GM12878 (cell line): ENCODE data around the gene PALLD. TPM values are rescaled to one million over a fixed set of nuclear protein-coding genes. Genes with fewer than 3 reads are reported as not detected.

ENCODE experiments used
- ATAC-seq: fragments of 200-7000 bp; cut with Tn5 transposase; 3 replicates; pipeline ENCODE4 v1.9.1; 2020; ENCODE audit warnings: mild to moderate bottlenecking, moderate library complexity
- BruUV-seq: library from RNA; stranded (reverse); fragments of 400-500 nt; replicated peaks from 2 replicates; lab custom pipeline; 2021; lab: Mats Ljungman, UMichigan
- CTCF ChIA-PET: fragments of 300-600 bp; sonication (Branson Sonifier 250); formaldehyde crosslinking; extraction: SDS; loops from one replicate; lab custom pipeline; 2021; ENCODE audit warnings: inconsistent platforms; lab: Yijun Ruan, JAX
- POLR2A ChIA-PET: fragments of 350-600 bp; formaldehyde crosslinking; extraction: SDS; loops from one replicate; lab custom pipeline; 2021; ENCODE audit warnings: inconsistent platforms; lab: Charles Lee
- RAD21 ChIA-PET: fragments of 300-600 bp; sonication (Branson Sonifier 250); formaldehyde crosslinking; loops from one replicate; lab custom pipeline; 2023; ENCODE audit warnings: antibody characterized with exemption; ENCODE audit not compliant: unreplicated experiment; lab: Charles Lee
- SMC1A ChIA-PET: fragments of 300-600 bp; sonication (Branson Sonifier 250); formaldehyde crosslinking; loops from one replicate; lab custom pipeline; 2023; ENCODE audit not compliant: unreplicated experiment, uncharacterized antibody; lab: Charles Lee
- DNase-seq: peaks from one replicate; pipeline ENCODE4 v3.0.0-alpha.2; 2011; ENCODE audit warnings: low read depth, low spot score
- FAIRE-seq: peaks from 3 replicates; lab custom pipeline; 2011; peaks lifted over from hg19 to GRCh38; lab: Jason Lieb, UNC
- H2AFZ ChIP-seq: 2 replicates; pipeline ENCODE4 v1.6.0; 2011; ENCODE audit warnings: low read depth, low read length, control low read depth; ENCODE audit not compliant: control insufficient read depth
- H3K27ac ChIP-seq: 2 replicates; pipeline ENCODE4 v1.5.1; 2011; ENCODE audit warnings: control low read depth; ENCODE audit not compliant: control insufficient read depth, insufficient read depth
- H3K27me3 ChIP-seq, 2 experiments: replicated peaks in 1 of 2; 2 replicates each; pipeline versions ENCODE4 v1.6.0 to v1.6.1; 2011; ENCODE audit warnings: low read length in 1 of 2; ENCODE audit not compliant: control insufficient read depth in 2 of 2, insufficient read depth in 2 of 2
- H3K36me3 ChIP-seq, 2 experiments: 2 replicates each; pipeline ENCODE4 v1.5.1; 2011; ENCODE audit warnings: low read length in 1 of 2; ENCODE audit not compliant: control insufficient read depth in 2 of 2, insufficient read depth in 2 of 2
- H3K4me1 ChIP-seq: 2 replicates; pipeline ENCODE4 v1.6.1; 2011; ENCODE audit warnings: mild to moderate bottlenecking, low read length, moderate library complexity, mixed read lengths; ENCODE audit not compliant: control insufficient read depth, insufficient read depth
- H3K4me2 ChIP-seq: 2 replicates; pipeline ENCODE4 v1.6.0; 2011; ENCODE audit warnings: control low read depth; ENCODE audit not compliant: control insufficient read depth, insufficient read depth
- H3K4me3 ChIP-seq: fragments of 200-600 bp; sonication (generic); 2 replicates; pipeline ENCODE4 v1.5.1; 2016
- H3K79me2 ChIP-seq: 2 replicates; pipeline ENCODE4 v1.6.0; 2011; ENCODE audit warnings: low read length; ENCODE audit not compliant: control insufficient read depth, insufficient read depth
- H3K9ac ChIP-seq: 2 replicates; pipeline ENCODE4 v1.8.0; 2011; ENCODE audit warnings: low read length, control low read depth, mixed read lengths; ENCODE audit not compliant: control insufficient read depth, insufficient read depth
- H3K9me3 ChIP-seq: replicated peaks from 3 replicates; pipeline ENCODE4 v1.5.1; 2011; ENCODE audit warnings: mild to moderate bottlenecking, low read length; ENCODE audit not compliant: control insufficient read depth, insufficient read depth
- H4K20me1 ChIP-seq: 2 replicates; pipeline ENCODE4 v1.6.0; 2011; ENCODE audit not compliant: control insufficient read depth, insufficient read depth
- FOXK2 ChIP-seq: fragments of 450-650 bp; IDR thresholded peaks from 2 replicates; pipeline ENCODE4 v1.6.1; 2017; ENCODE audit warnings: mild to moderate bottlenecking, moderate library complexity
- NR2C2 ChIP-seq: IDR thresholded peaks from 2 replicates; pipeline ENCODE4 v1.6.1; 2011; ENCODE audit warnings: borderline replicate concordance, low read depth; ENCODE audit not compliant: control insufficient read depth, insufficient read length
- NR2F1 ChIP-seq: fragments of 450-650 bp; conservative IDR thresholded peaks from 2 replicates; pipeline ENCODE4 v1.6.1; 2017; ENCODE audit warnings: mild to moderate bottlenecking
- ZNF592 ChIP-seq: fragments of 450-650 bp; IDR thresholded peaks from 2 replicates; pipeline ENCODE4 v1.6.1; 2017; ENCODE audit warnings: mild to moderate bottlenecking, moderate library complexity
- WGBS: methylation state at CpG from one replicate; pipeline ENCODE4 v1.1.6; 2016; ENCODE audit warnings: low lambda C conversion rate; ENCODE audit not compliant: insufficient replicate concordance, insufficient coverage; ENCODE audit errors: missing lambda C conversion rate; 5-methylcytosine and 5-hydroxymethylcytosine counted together
- in situ Hi-C: fragments of 300-500 bp; cut with MboI; formaldehyde crosslinking; loops from 9 replicates; pipeline ENCODE4 v1.14.3; 2018; ENCODE audit warnings: mixed read lengths
- intact Hi-C: fragments of 100-400 bp; cut with micrococcal nuclease; formaldehyde crosslinking; loops from one replicate; pipeline ENCODE4 v1.14.2; 2022; ENCODE audit not compliant: unreplicated experiment
- polyA plus RNA-seq, 11 experiments: library from polyadenylated mRNA; depleted of rRNA in 4 of 11; unstranded in 6 of 11; stranded (reverse) in 5 of 11; fragments of >200 nt; fragmentation: Nextera tagmentation in 4 of 11; fragmentation: Illumina TruSeq in 1 of 11; extraction: Ambion mirVana in 4 of 11; extraction: Trizol in 1 of 11; gene quantifications; 1 replicate in 1 of 11; 2 replicates in 10 of 11; pipeline versions ENCODE4 v1.2.1 to v1.2.3, GENCODE V29; 2011 to 2016; ENCODE audit warnings: inconsistent platforms in 2 of 11, missing spikeins in 2 of 11, low read depth in 1 of 11
- total RNA-seq, 4 experiments: library from RNA; depleted of rRNA in 3 of 4; stranded (reverse); fragments of >200 nt in 3 of 4; fragmentation: Illumina TruSeq in 1 of 4; extraction: Trizol in 1 of 4; gene quantifications; 2 replicates each; pipeline versions ENCODE4 v1.2.1 to v1.2.3, GENCODE V29; 2013 to 2021

Gene PALLD
- total and polyA plus RNA-seq, 10 of the 15 experiments (the other 5 are each of a cell fraction or from before 2014, with no cell fraction given): 1.0 to 7.7 (median 1.7) TPM

GRCh38 chr4:168485156-168485910 lies 11.5 kb upstream of the PALLD start:
- FAIRE-seq: no peak
- no TSS peak for BruUV-seq
- no peaks in the 10 kb centered on the region for H4K20me1 ChIP-seq
- H3K36me3 ChIP-seq: no peaks in the 10 kb centered on the region
- no peak overlapping the region for H2AFZ ChIP-seq
- no peaks in the 10 kb centered on the region for H3K79me2 ChIP-seq
- intact Hi-C loops: no loop called here
- ATAC-seq: no peak
- no peak overlapping the region for H3K4me2 ChIP-seq
- ChIA-PET RAD21 (no interaction called here), POLR2A (no interaction called here), CTCF (no interaction called here), SMC1A (interaction anchor here (1.1 kb wide), 1 partner anchor 11 kb away, joined by 3 read pairs; the partner anchor contains the start of gene PALLD)
- 40% methylated on average over 2 of the region's 2 CpGs for WGBS
- TF ChIP-seq NR2F1: no peak
- no peak for TF ChIP-seq NR2C2
- TF ChIP-seq FOXK2: no peak
- TF ChIP-seq ZNF592: no peak
- H3K27ac ChIP-seq: no peak overlapping the region
- H3K4me1 ChIP-seq: peaks cover 6% of the 10 kb centered on the region; the same call in 1 of the 2 replicates
- DNase-seq: no peak
- H3K4me3 ChIP-seq: no peak overlapping the region
- no peak overlapping the region for H3K9ac ChIP-seq
- in situ Hi-C loops: no loop called here
- no peaks in the 10 kb centered on the region for H3K9me3 ChIP-seq
- no peaks in the 10 kb centered on the region; a peak in 1 of 4 replicates for H3K27me3 ChIP-seq
